AG09319 (cell line): ENCODE measurements around the gene IDH3G.

Experiments used
- DNase-seq: peaks from one replicate; pipeline ENCODE4 v3.0.0-alpha.2; 2010; ENCODE audit warnings: low read depth; ENCODE audit errors: extremely low read depth
- CTCF ChIP-seq: IDR thresholded peaks from 2 replicates; pipeline ENCODE4 v1.5.1; 2011; ENCODE audit warnings: low read depth, mild to moderate bottlenecking, inconsistent platforms, low read length, moderate library complexity

Gene IDH3G

DNA sequence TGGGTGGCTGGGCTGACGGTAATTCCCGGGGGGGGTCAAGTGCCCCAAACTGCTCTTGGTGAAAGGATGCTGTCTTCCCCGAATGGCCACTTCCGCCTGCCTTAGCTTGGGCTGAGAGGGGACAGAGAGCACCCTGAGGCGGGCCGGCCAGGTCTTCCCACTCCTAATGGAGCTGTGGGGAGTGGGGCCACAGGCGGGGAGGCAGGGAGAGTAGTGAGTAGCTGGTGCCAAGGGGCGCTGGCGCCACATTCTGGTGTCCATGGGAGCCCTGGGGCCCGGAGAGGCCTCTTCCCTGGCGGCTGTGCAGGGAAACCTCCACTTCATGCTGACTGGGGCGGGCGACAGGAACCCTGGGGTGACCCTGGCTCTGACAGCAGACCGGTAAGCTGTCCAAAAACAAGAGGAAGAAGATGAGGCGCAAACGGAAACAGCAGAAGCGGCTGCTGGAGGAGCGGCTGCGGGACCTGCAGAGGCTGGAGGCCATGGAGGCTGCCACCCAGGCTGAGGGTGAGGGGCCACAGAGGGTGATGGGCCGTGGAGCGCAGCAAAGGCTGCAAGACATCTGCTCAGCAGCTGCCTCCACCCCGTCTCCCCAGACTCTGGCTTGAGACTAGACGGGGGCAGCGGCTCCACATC is 10.7 kb downstream of the IDH3G start:
- DNase-seq, result no peak
- no peak for TF ChIP-seq CTCF

DNA sequence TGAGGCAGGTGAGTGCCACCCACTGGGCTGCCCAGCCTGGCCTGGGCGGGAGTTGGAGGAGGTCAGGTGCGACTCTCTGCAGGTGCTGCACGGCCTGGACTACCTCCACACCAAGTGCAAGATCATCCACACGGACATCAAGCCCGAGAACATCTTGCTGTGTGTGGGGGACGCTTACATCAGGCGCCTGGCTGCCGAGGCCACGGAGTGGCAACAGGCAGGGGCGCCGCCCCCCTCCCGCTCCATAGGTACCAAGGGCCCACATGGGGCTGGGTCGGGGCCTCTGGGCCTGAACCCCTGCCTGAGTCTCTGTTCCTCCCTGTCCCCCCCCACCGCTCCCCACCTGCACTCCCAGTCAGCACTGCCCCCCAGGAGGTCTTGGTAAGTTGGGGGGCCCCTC is 11.3 kb downstream of the IDH3G start:
- no peak for DNase-seq
- TF ChIP-seq CTCF, result no peak

GRCh38 chrX:153782313-153782712 is 11.9 kb downstream of the IDH3G start:
- TF ChIP-seq CTCF, result no peak
- no peak for DNase-seq

- DNase-seq, result no peak
- no peak for TF ChIP-seq CTCF
Measured at GRCh38 chrX:153781428-153782047, 12.6 kb downstream of the IDH3G start.

DNA sequence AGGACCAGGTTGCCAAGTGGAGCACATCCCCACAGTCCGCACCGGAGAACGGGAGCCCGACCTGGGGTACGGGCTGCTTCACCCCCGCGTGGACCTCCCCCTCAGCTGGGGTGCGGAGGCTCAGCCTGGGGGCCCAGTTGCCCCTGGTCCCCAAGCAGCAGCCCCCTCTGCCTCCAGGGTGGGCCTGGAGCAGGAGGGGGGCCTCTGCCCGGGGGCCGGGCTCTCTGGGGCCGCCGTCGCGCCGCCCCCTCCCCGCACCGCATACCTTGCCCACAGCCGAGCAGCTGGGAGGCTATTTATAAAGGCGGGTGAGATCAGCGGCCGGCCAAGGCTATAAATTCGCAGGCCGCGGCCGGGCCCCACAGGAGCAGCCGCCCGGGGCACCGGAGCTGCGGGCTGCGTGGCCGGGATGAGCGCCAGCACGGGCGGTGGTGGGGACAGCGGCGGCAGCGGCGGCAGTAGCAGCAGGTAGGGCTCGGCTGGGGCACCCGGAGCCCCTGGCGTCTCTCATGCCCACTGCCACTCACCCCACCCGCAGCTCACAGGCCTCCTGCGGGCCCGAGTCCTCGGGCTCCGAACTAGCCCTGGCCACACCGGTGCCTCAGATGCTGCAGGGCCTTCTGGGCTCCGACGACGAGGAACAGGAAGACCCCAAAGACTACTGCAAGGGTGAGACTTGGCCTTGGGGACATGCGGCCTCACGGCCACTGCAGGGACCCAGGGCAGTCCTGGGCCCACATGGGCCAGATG is 13.3 kb downstream of the IDH3G start, which contains the start of gene SRPK3:
Gene SRPK3 (plus strand): TSS at position 364 of the 750 bp plus-strand sequence. CDS start 46 bp downstream, at position 410.
- DNase-seq, result no peak
- no peak for TF ChIP-seq CTCF

DNA sequence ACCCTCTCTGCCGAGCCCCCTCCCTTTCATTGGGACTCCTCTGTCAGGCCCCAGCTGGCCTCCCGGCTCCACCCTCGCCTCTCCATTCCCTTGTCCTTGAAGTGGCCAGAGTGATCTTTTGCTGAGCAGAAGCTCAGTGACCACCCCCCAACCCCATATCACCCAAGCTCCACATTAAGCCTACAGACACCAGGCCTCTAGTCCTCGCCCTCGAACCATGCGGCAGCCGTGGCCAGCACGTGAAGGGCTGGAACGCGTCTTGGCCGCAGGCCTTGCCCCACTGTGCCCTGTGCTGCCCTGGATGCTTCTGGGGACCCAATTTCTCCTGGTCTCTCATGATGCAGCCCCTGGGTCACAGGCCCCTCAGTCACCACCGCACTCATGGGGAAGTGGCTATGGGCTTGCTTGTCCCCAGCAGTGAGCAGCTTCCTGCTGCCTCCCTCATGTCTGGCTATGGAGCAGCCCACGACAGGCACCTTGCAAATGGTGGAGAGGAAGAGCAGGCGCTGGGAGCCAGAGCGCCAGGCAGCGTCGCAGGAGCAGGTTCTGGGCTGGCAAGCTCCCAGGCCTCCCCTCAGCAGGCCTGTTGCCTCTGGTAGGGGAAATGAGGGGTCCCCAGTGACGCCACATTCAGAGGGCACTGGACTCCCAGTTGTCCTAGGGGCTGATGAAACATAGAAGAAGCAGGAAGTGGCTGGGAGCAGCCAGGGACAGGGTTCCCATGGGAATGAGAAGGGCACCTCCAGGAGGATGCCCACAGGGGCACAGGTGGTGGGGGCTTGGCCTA is 14.1 kb downstream of the IDH3G start:
- no peak for TF ChIP-seq CTCF
- no peak for DNase-seq
